RPMI7951 (cell line): ENCODE results near the gene ARPC1A. TPM values are rescaled to one million over a fixed set of nuclear protein-coding genes. Genes with fewer than 3 reads are reported as not detected.
"Not testable (repeated sequence)": the region's sequence is repeated elsewhere in the genome, so short reads cannot be mapped to it uniquely, and the experiment has no call there.

Experiments used
- DNase-seq: peaks from one replicate; pipeline ENCODE4 v3.0.0-alpha.2; 2012; ENCODE audit warnings: low read depth
- total RNA-seq: library from RNA; depleted of rRNA; stranded (reverse); fragments of >200 nt; shearing (Covaris generic); gene quantifications from 2 replicates; pipeline ENCODE4 v1.2.3, GENCODE V29; 2014

ARPC1A gene
- total RNA-seq, 1 experiment from 2014 or later = 266 TPM

DNA sequence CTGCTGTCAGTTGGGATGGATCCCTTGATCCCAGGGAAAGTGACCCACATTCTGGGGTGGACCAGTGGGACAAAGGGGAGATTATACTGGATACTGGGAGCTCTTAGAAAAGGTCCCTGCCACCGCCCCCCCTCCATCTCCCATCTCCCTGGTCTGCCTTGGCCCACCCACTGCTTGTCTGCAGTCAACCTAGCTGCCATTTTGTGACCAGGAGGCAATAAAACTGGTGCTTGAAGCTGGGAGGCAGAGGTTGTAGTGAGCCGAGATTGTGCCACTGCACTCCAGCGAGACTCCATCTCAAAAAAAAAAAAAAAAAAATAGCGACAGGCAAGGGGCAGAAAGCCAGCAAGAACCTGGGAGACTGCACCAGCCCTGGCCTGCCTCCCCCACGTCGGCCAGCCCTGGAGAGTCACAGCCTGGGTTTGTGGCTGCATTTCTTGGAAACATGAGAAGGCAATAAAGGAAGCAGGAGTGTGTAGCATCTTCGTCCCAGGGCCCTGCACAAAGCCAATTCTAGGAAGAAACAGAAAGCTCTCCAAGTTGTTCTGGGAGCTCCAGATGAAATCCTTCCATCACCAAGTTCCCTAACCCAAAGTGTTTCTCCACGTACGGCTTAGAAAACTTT is 44.2 kb downstream of the ARPC1A start:
- no peak for DNase-seq

DNA sequence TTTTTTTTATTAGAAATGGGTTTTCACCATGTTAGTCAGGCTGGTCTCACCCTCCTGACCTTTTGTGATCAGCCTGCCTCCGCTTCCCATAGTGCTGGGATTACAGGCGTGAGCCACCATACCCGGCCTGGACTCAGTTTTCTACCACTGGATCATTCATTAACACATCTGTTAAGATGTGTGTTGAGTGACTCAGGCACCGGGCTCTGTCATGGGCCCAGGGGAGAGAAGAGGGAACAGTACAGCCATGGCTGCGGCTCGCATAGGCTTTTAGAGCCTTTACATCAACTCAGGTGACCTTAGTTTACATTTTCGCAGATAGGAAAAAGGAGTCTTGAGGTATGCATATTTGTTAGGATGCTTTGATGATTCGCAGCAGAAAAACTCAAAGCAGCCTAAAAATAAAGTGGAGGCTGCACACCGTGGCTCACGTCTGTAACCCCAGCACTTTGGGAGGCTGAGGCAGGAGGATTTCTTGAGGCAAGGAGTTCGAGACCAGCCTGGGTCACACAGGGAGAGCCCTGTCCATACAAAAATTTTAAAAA is 45.8 kb downstream of the ARPC1A start:
- DNase-seq = no peak

DNA sequence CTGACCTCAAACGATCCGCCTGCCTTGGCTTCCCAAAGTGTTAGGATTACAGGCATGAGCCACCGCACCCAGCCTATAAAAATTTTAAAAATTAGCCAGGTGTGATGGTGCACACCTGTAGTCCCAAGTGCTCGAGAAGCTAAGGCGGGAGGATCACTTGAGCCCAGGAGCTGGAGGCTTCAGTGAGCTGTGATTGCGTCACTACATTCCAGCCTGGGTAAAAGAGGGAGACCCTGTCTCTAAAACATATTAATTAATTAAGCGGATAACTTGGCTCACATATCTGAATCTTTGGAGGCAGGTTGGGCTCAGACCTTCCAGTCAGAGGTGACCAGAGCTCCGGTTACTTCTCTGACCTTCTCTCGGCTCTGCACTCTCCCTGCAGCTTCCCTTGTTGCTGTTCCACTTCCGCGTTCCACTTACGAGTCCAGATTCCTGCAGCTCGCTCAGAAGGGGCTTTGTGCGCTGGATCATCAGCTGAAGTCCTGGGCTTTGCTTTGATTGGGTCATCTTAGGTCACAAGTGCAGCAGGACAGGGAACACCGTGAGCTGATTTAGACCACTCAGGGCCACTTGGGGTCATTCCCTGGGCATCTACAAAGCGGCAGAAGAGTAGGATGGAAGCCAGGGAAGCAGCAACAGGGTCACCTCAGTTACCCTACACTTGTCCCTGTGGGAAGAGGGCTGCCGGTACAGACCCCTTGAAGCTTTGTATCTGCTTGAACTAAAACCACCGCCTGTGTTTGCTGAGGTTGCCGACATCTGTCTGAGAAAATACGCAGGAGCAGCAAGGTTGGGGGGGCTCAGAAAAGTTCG is 46.8 kb downstream of the ARPC1A start:
- peak; percentile 55 for DNase-seq

DNA sequence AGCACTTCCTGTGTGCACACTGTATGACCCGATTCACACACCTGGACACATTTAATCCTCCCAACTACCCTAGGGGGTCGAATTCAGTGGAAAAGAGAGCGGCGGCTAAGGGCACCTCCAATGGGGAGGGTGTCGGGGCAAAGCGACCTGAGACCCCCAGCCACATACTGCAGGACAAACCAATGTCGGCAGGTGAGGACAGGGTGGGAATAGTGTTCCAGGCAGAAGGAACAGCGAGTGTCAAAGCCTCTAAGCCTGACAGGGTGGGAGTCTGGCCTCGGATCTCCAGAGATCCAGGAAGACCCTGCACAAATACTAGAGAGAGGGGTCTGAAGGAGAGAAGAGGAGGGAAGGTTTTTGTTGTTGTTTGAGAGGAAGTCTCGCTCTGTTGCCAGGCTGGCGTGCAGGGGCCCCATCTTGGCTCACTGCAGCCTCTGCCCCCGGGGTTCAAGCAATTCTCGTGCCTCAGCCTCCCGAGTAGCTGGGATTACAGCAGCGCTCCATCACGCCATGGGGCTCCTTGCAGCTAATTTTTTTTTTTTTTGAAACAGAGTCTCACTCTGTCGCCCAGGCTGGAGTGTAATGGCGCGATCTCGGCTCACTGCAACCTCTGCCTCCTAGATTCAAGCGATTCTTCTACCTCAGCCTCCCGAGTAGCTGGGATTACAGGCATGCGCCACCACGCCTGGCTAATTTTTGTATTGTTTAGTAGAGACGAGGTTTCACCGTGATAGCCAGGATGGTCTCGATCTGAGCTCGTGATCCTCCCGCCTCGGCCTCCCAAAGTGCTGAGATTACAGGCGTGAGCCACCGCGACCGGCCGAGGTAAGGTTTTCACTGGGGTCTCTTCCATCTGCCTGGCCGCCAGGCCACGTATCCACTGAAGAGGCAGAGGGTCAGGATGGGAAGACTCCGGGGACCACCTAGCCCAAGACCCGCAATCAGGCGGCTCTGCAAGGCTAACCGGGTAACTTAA is 47.7 kb downstream of the ARPC1A start:
- no peak for DNase-seq

DNA sequence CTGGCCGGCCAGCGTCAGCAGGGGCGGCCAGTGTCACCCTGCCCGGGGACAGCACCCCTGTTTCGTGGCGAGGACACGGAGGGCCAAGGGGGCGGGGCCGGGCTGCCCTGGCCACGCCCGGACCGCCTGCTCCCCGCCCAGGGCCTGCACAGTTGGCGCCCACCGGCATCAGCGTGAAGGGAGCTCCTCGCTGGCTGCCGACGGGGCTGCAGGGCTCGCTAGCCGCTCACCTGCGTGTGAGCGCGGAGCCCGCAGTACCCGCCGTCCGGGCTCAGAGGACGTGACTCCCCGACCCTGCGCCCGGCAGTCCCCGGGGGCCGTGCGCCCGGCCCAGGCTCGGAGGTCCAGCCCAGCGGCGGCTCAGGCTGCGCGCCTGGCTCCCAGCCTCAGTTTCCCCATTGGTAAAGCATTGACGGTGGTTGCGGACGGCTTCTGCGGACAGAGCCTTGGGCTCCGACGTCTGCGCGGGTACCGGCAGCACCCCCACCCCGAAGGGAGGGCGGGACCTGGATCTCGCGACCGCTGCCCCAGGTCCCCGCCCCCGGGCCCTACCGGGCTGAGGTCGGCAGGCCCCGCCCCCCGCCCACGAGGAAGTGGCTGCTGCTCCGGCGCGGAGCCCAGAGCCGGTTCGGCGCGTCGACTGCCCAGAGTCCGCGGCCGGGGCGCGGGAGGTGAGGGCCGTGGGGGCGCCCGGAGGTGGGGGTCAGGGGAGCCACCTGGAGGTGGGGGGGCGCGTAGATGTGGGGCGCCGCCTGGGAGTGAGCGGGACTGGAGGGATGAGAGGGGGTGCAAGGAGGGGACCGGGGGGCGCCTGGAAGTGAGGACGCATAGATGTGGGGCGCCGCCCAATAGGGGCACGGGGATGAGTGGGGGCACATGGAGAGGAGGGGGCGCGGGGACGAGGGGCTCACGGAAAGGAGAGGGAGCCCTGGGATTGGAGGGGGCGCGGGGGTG is 48.7 kb downstream of the ARPC1A start, which contains the start of gene ARPC1B:
TSS of gene ARPC1B (plus strand) at position 620 of the 954 bp plus-strand sequence. CDS start 10,985 bp downstream, outside the sequence.
- peak; percentile 70 for DNase-seq

DNA sequence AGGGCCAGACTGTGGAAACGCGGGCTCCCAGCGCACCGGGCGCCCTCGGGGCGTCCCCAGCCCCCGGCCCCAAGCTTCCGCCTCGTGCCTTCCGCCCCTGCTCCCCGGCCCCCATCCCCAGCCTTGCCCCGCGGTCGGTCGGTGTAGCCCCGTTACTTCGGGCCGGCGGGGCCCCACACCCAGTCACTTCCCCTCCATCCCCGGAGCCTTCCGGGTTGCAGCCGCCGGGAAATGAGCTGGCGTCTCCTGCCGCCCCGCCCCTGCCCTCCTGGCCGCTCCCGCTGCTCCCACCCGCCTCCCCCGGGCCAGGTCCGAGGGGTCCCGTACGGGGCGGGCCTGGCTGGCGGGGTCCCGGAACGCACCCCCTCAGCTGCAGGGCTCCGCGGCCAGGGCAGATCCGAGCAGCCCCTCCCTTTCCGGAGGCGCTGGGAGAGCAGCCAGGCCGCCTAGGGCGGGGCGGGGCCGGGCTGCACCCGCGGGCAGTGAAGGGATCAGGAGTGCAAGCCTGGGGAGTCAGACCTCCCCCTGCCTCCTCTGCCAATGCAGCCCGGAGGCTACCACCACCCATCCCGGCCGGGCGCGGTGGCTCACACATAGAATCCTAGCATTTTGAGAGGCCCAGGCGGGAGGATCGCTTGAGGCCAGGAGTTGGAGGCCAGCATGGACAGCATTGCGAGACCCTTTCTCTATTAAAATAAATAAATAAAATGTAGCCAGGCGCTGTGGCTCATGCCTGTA is 49.5 kb downstream of the ARPC1A start:
- DNase-seq = peak; percentile 86

DNA sequence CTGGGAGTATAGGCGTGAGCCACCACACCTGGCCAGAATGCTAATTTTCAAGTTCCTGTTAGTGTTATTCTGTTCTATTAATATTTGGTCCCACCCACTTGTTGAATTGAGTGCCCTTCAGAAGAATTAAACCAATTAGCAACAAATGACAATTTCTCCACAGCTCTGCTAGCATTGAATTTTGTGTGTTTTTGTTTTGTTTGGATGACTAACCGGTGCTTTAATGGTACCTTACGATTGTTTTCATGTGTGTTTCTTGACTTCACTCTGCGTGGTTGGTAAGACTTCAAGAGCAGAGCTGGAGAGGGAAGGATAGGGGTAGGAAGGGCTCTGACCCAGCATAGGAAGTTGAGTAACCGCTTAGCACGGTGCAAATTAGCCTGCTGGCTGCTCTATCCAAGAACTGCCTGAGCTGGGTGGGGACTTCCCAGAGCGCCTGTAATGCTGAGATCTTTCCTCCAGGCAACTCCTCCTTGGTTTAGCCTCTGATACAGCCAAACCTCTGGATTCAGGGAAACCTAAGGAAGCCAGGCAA is 53.4 kb downstream of the ARPC1A start:
- DNase-seq = peak; percentile 94

DNA sequence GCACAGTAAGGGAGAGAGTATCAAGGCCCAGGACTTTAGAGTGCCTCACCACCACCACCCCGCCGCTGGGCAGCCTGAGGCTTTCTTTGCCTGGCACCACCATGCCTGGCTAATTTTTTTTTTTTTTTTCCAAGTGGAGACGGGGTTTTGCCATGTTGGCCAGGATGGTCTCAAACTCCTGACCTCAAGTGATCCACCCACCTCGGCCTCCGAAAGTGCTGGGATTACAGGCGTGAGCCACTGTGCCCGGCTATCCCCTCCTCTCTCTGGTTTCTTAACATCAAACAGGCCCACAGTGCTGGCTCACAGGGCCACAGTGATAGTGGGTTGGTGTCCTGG is 54.0 kb downstream of the ARPC1A start:
- DNase-seq = not testable (repeated sequence)

DNA sequence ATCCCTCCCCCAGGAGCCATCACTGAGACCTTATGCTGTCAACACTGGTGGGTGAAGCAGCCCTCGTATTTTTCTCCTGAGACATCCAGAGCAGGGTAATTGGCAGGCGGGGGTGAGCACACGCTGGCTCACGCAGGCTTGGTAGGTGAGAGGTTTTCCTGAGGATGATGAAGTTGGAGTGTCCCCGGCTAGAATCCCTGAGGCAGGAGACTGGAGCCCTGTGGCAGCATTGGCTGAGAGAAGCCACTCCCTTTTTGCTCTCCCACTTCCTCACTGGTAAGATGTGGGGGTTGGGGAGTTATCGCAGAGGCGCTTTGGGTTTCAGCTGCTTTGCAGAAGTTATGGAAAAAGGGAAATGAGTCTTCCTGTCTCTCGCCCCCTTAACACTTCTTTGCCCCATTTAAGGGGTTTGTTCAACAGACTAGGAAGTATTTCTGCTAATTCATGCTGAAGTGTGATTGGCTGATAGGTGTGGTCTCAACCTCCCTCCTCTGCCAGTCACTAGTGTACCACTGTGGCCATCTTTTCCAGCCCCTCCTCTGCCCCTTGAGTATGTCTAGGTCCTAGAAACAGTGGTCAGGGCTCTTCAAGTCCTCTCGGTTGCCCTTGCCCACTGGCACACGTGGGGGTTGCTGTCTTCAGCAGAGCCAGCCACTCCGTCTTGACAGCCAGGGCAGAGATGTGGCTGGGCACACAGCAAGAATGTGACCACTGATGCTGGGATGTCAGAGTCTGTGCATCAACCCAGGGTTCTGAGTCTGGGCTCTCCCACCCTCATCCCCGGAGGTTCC is 54.5 kb downstream of the ARPC1A start:
- DNase-seq = peak; percentile 76

DNA sequence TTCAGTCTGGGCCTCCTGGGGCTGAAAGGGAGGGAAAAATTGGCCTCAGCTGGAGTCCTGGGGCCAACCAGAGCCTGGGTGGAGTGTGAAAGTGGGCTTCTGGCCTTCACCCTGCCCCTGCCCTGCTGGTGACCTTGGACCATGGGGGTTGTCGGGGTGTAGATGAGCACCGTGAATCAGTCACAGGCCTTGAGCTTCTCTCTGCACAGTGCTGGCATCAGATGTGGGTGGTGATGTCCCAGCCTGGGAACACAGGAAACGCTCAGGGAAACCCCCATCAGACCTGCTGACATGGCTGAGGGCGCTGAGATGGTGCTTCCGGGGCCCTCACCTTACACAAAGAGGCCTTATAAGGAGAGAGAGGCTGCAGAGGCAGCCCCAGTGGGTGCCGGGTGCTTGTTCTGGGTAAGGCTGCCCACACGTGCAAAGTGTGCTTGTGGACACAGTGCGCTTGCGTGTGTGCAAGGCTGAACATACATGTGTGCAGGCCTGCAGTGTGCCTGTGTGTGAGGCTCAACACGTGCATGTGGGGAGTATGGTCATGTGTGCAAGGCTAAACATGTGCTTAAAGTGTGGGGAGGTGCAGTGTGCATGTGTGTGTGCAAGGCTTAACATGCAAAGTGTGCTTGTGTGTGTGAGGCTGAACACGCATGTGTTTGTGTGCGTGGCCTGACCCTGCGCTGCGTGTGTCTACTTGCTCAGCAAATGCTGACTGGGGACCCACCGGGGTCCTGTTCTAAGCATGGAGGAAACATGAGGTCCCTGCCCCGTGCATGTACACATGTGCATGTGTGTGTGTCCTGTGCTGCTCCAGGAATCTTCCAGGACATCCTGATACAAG is 55.3 kb downstream of the ARPC1A start:
- peak; percentile 63 for DNase-seq

DNA sequence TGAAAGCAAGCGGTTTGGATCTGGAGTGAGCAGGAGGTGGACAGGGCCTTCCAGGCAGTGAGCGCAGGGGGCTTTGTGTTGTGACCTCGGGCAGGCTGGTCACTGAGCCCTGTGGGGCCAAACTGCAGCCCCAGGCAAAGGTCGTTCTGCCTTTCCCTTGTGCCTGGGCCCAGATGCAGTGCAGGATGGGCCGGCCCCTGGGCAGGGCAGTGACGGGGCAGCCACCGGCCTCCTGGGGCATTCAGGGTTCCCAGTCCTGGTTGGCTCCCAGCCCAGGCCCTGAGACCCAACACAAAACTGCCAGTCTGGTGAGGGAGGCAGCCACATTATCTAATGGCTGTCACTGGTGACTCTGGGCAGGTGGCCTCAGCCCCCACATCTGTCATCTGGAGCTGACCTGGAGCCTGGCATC is 56.0 kb downstream of the ARPC1A start:
- DNase-seq = no peak

DNA sequence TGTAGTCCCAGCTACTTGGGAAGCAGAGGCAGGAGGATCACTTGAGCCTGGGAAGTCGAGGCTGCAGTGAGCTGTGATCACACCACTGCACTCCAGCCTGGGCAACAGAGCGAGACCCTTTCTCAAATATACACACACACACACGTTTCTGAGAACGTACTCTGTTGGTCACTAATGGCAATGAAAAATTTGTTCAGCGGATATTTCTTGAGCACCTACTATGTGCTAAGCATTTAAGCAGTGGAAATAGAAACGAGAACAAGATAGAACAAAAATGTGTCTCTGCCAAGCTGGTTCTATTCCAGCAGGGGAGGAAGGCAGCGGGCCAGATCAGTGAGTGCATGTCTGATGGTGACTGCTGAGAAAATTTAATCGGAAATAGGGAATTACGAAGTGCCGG is 57.5 kb downstream of the ARPC1A start:
- no peak for DNase-seq

DNA sequence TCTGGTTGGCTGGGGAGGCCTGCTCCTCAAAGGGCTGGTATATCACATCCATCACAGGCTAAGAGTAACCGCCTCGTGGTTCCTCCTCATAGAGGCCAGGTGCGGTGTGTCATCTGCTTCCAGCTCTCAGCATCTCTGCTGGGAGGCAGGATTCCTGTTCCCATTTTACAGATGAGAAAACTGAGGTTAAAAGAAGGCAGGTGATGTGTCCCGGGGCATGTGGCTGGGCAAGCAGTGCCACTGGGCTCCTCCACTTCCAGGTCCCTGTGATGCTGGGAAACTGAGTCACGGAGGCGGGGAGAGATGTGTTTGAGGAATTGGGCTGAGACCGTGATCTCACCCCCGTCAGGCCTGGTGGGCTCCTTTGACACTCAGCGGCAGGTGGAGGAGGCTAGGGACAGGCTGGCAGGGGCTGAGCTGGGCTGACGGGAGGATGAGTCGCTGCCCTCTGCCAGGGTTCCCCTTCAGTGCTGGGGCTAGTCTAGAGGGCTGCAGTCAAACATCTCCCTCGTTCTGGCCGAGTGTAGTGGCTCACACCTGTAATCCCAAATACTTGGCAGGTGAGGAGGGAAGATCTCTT is 58.2 kb downstream of the ARPC1A start:
- no peak for DNase-seq

DNA sequence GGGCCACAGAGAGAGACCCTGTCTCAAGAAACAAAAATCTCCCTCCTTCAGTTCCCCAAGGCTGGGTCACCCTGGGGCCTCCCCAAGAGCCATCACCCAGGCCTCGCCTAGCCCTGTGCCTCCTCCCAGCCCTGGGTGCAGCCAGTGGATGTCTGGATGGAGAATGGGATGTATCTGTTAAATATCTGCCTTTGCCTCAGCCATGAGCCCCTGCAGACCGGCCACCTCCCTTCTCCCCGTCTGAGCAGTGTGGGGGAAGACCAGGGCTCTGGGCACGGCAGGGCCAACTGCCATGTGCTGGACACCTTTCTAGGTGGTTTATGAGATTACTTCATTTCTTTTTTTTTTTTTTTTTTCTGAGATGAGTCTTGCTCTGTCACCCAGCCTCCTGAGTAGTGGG is 58.8 kb downstream of the ARPC1A start:
- DNase-seq = no peak

DNA sequence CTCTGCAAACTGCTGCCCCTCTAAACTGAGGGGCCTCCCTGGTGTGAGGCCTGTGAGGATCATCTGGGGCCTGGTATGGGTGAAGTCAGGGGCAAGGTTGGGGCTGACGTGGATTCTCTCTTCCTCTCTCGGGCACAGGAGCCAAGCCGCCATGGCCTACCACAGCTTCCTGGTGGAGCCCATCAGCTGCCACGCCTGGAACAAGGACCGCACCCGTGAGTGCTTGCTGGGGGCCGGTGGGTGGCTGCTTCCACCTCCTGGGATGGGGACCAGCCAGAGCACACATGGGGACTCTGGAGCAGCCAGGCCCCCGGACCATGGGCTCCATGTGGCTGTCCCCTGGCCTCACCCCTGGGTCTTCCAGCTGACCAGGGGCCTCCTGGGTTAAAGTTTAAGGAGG is 59.9 kb downstream of the ARPC1A start:
- no peak for DNase-seq

DNA sequence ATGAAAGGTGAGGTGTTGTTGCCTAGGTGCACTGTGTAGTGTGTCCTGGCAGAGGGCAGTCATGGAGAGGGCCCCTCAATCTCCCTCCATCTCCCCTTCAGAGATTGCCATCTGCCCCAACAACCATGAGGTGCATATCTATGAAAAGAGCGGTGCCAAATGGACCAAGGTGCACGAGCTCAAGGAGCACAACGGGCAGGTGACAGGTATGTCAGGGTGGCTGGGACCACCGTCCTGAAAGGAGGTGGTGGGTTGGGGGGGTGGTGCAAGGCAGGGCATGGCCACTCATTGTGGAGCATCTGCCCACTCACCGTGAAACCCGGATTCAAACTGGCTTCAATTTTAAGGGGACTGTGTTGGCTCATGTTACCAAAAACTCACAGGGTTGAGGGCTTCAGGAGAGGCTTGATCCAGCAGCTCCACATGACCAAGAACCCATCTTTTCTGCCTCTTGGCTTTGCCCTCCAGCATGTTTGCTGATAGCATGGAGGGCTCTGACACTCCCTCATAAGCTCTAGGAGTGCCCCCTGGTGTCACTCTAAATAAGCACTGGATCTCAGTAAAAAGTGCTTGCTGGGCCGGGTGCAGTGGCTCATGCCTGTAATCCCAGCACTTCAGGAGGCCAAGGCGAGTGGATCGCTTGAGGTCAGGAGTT is 61.0 kb downstream of the ARPC1A start:
- DNase-seq = peak; percentile 59

DNA sequence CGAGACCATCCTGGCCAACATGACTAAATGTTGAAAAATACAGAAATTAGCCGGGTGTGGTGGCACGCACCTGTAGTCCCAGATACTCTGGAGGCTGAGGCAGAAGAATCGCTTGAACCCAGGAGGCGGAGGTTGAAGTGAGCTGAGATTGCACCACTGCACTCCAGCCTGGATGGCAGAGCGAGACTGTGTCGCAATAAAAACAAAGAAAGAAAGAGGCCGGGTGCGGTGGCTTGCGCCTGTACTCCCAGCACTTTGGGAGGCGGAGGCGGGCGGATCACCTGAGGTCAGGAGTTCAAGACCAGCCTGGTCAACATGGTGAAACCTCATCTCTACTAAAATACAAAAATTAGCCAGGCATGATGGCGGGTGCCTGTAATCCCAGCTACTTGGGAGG is 61.5 kb downstream of the ARPC1A start:
- DNase-seq = not testable (repeated sequence)
